ENCODE measurements around the gene SLC7A8. TPM values are rescaled to one million over a fixed set of nuclear protein-coding genes. Genes with fewer than 3 reads are reported as not detected.

The SLC7A8 gene
- polyA plus RNA-seq, 1 donor (not counting 4 experiments of a cell fraction or from before 2014, with no cell fraction given), result 29.1 TPM

DNA sequence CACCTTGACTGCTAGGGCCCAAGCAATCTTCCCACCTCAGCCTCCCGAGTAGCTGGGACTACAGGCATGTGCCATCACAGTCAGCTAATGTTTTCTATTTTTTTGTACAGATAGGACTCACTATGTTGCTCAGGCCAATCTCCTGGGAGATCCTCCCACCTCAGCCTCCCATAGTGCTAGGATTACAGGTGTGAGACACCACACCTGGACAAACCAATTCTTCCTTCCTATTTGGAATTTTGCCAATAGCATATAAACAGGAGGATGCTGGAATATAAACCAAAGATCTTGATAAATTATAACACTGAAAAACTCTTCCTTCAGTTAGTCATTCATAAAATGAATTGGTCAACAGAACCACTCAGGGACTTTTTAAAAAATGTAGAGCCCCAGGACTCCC, 96.9 kb downstream of the SLC7A8 start:
- dilution Hi-C loops (cut with MboI; ENCODE audit: extremely low pct_ligation_motif_present, low sequenced_read_pairs), result no loop called here
- no peak for DNase-seq (ENCODE audit: low read depth, low spot score)
- no peak for FAIRE-seq

DNA sequence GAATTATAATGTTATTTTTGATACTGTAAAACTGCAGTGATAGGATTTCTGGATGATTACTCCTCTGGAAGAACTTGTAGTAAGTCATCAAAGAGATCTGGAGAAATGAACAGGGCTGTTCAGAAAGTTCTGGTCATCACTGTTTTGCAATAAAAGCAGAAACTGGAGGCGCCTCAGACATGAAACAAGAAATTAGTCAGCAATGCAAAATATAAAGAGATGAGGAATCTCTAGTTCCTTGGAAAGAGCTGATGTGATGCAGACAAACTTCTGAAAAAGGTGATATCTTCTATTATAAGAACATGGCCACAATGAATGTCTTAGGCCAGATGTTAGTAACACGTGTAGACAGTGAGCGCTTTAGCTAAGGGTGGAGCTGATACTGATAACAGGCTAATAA, 98.0 kb downstream of the SLC7A8 start:
- dilution Hi-C loops (cut with MboI; ENCODE audit: extremely low pct_ligation_motif_present, low sequenced_read_pairs), result no loop called here
- H3K79me2 ChIP-seq (ENCODE audit: control insufficient read depth, insufficient read depth, low read length), result peaks cover 24% of the 10 kb centered on the region
- no peak overlapping the region for H3K9ac ChIP-seq (ENCODE audit: control insufficient read depth, extremely low read depth, insufficient read depth, low read length)

More for the DNA sequence above, 96.9 kb downstream of the SLC7A8 start:
- Histone ChIP-seq H3K4me1 (ENCODE audit: control insufficient read depth, extremely low read depth, insufficient read depth, low read length) (no peaks in the 10 kb centered on the region), H3K9me1 (ENCODE audit: control insufficient read depth, extremely low read depth, insufficient read depth, low read length) (no peaks in the 10 kb centered on the region), H2AFZ (ENCODE audit: control insufficient read depth, low read length) (no peak overlapping the region), H3K4me3 (ENCODE audit: control insufficient read depth in 2 of 3, extremely low read depth in 1 of 3, insufficient read depth in 2 of 3, low read depth in 1 of 3, low read length in 3 of 3) (no peak overlapping the region), H3K27ac (ENCODE audit: control insufficient read depth, insufficient read depth, low read length) (no peak overlapping the region), H3K9ac (ENCODE audit: control insufficient read depth, extremely low read depth, insufficient read depth, low read length) (no peak overlapping the region), H3K4me2 (ENCODE audit: control insufficient read depth, extremely low read depth, insufficient read depth, low read depth, low read length) (no peak overlapping the region), H3K79me2 (ENCODE audit: control insufficient read depth, insufficient read depth, low read length) (peaks cover 31% of the 10 kb centered on the region), H3K27me3 (ENCODE audit: control insufficient read depth, extremely low read depth, insufficient read depth, low read length) (no peaks in the 10 kb centered on the region), H3K9me3 (ENCODE audit: control insufficient read depth, low read depth, low read length) (no peaks in the 10 kb centered on the region), H4K20me1 (ENCODE audit: control insufficient read depth, extremely low read depth, insufficient read depth, low read length) (no peaks in the 10 kb centered on the region), H3K36me3 (ENCODE audit: control insufficient read depth in 2 of 2, extremely low read depth in 1 of 2, insufficient read depth in 2 of 2, low read length in 2 of 2) (peaks cover 18 to 57% of the 10 kb centered on the region in 2 experiments)
- TF ChIP-seq EZH2 (IDR thresholded peaks at IDR 0.05; ENCODE audit: low read length), result no peak
- TF ChIP-seq, protein P1, sequence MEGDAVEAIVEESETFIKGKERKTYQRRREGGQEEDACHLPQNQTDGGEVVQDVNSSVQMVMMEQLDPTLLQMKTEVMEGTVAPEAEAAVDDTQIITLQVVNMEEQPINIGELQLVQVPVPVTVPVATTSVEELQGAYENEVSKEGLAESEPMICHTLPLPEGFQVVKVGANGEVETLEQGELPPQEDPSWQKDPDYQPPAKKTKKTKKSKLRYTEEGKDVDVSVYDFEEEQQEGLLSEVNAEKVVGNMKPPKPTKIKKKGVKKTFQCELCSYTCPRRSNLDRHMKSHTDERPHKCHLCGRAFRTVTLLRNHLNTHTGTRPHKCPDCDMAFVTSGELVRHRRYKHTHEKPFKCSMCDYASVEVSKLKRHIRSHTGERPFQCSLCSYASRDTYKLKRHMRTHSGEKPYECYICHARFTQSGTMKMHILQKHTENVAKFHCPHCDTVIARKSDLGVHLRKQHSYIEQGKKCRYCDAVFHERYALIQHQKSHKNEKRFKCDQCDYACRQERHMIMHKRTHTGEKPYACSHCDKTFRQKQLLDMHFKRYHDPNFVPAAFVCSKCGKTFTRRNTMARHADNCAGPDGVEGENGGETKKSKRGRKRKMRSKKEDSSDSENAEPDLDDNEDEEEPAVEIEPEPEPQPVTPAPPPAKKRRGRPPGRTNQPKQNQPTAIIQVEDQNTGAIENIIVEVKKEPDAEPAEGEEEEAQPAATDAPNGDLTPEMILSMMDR (optimal IDR thresholded peaks at IDR 0.05 in 1 of 3, IDR thresholded peaks at IDR 0.05 in 1 of 3, conservative IDR thresholded peaks at IDR 0.05 in 1 of 3; ENCODE audit: extremely low read depth in 1 of 3, insufficient read depth in 2 of 3, low read length in 3 of 3), result no peak

More for the DNA sequence above, 98.0 kb downstream of the SLC7A8 start:
- H3K9me3 ChIP-seq (ENCODE audit: control insufficient read depth, low read depth, low read length), result no peaks in the 10 kb centered on the region
- no peak overlapping the region for H2AFZ ChIP-seq (ENCODE audit: control insufficient read depth, low read length)
- no peak for TF ChIP-seq EZH2 (IDR thresholded peaks at IDR 0.05; ENCODE audit: low read length)
- TF ChIP-seq, protein P1 (optimal IDR thresholded peaks at IDR 0.05 in 1 of 3, IDR thresholded peaks at IDR 0.05 in 1 of 3, conservative IDR thresholded peaks at IDR 0.05 in 1 of 3; ENCODE audit: extremely low read depth in 1 of 3, insufficient read depth in 2 of 3, low read length in 3 of 3), result no peak
- FAIRE-seq (no peak), DNase-seq (ENCODE audit: low read depth, low spot score) (no peak)
- no peaks in the 10 kb centered on the region for H3K9me1 ChIP-seq (ENCODE audit: control insufficient read depth, extremely low read depth, insufficient read depth, low read length)
- no peak overlapping the region for H3K27ac ChIP-seq (ENCODE audit: control insufficient read depth, insufficient read depth, low read length)
- peaks cover 22 to 61% of the 10 kb centered on the region in 2 experiments for H3K36me3 ChIP-seq (ENCODE audit: control insufficient read depth in 2 of 2, extremely low read depth in 1 of 2, insufficient read depth in 2 of 2, low read length in 2 of 2)
- no peaks in the 10 kb centered on the region for H3K27me3 ChIP-seq (ENCODE audit: control insufficient read depth, extremely low read depth, insufficient read depth, low read length)
- no peak overlapping the region for H3K4me3 ChIP-seq (ENCODE audit: control insufficient read depth in 2 of 3, extremely low read depth in 1 of 3, insufficient read depth in 2 of 3, low read depth in 1 of 3, low read length in 3 of 3)
- no peaks in the 10 kb centered on the region for H4K20me1 ChIP-seq (ENCODE audit: control insufficient read depth, extremely low read depth, insufficient read depth, low read length)
- no peak overlapping the region for H3K4me2 ChIP-seq (ENCODE audit: control insufficient read depth, extremely low read depth, insufficient read depth, low read depth, low read length)
- H3K4me1 ChIP-seq (ENCODE audit: control insufficient read depth, extremely low read depth, insufficient read depth, low read length), result no peaks in the 10 kb centered on the region

All from keratinocyte (primary cell).